GM12878 (cell line): ENCODE data around the gene FAM114A2. TPM values are rescaled to one million over a fixed set of nuclear protein-coding genes. Genes with fewer than 3 reads are reported as not detected.

ENCODE experiments used
- ATAC-seq: fragments of 200-7000 bp; cut with Tn5 transposase; 3 replicates; pipeline ENCODE4 v1.9.1; 2020; ENCODE audit warnings: mild to moderate bottlenecking, moderate library complexity
- BruUV-seq: library from RNA; stranded (reverse); fragments of 400-500 nt; replicated peaks from 2 replicates; lab custom pipeline; 2021; lab: Mats Ljungman, UMichigan
- CTCF ChIA-PET: fragments of 300-600 bp; sonication (Branson Sonifier 250); formaldehyde crosslinking; extraction: SDS; loops from one replicate; lab custom pipeline; 2021; ENCODE audit warnings: inconsistent platforms; lab: Yijun Ruan, JAX
- POLR2A ChIA-PET: fragments of 350-600 bp; formaldehyde crosslinking; extraction: SDS; loops from one replicate; lab custom pipeline; 2021; ENCODE audit warnings: inconsistent platforms; lab: Charles Lee
- RAD21 ChIA-PET: fragments of 300-600 bp; sonication (Branson Sonifier 250); formaldehyde crosslinking; loops from one replicate; lab custom pipeline; 2023; ENCODE audit warnings: antibody characterized with exemption; ENCODE audit not compliant: unreplicated experiment; lab: Charles Lee
- SMC1A ChIA-PET: fragments of 300-600 bp; sonication (Branson Sonifier 250); formaldehyde crosslinking; loops from one replicate; lab custom pipeline; 2023; ENCODE audit not compliant: unreplicated experiment, uncharacterized antibody; lab: Charles Lee
- DNase-seq: peaks from one replicate; pipeline ENCODE4 v3.0.0-alpha.2; 2011; ENCODE audit warnings: low read depth, low spot score
- FAIRE-seq: peaks from 3 replicates; lab custom pipeline; 2011; peaks lifted over from hg19 to GRCh38; lab: Jason Lieb, UNC
- H2AFZ ChIP-seq: 2 replicates; pipeline ENCODE4 v1.6.0; 2011; ENCODE audit warnings: low read depth, low read length, control low read depth; ENCODE audit not compliant: control insufficient read depth
- H3K27ac ChIP-seq: 2 replicates; pipeline ENCODE4 v1.5.1; 2011; ENCODE audit warnings: control low read depth; ENCODE audit not compliant: control insufficient read depth, insufficient read depth
- H3K27me3 ChIP-seq, 2 experiments: replicated peaks in 1 of 2; 2 replicates each; pipeline versions ENCODE4 v1.6.0 to v1.6.1; 2011; ENCODE audit warnings: low read length in 1 of 2; ENCODE audit not compliant: control insufficient read depth in 2 of 2, insufficient read depth in 2 of 2
- H3K36me3 ChIP-seq, 2 experiments: 2 replicates each; pipeline ENCODE4 v1.5.1; 2011; ENCODE audit warnings: low read length in 1 of 2; ENCODE audit not compliant: control insufficient read depth in 2 of 2, insufficient read depth in 2 of 2
- H3K4me1 ChIP-seq: 2 replicates; pipeline ENCODE4 v1.6.1; 2011; ENCODE audit warnings: mild to moderate bottlenecking, low read length, moderate library complexity, mixed read lengths; ENCODE audit not compliant: control insufficient read depth, insufficient read depth
- H3K4me2 ChIP-seq: 2 replicates; pipeline ENCODE4 v1.6.0; 2011; ENCODE audit warnings: control low read depth; ENCODE audit not compliant: control insufficient read depth, insufficient read depth
- H3K4me3 ChIP-seq: fragments of 200-600 bp; sonication (generic); 2 replicates; pipeline ENCODE4 v1.5.1; 2016
- H3K79me2 ChIP-seq: 2 replicates; pipeline ENCODE4 v1.6.0; 2011; ENCODE audit warnings: low read length; ENCODE audit not compliant: control insufficient read depth, insufficient read depth
- H3K9ac ChIP-seq: 2 replicates; pipeline ENCODE4 v1.8.0; 2011; ENCODE audit warnings: low read length, control low read depth, mixed read lengths; ENCODE audit not compliant: control insufficient read depth, insufficient read depth
- H3K9me3 ChIP-seq: replicated peaks from 3 replicates; pipeline ENCODE4 v1.5.1; 2011; ENCODE audit warnings: mild to moderate bottlenecking, low read length; ENCODE audit not compliant: control insufficient read depth, insufficient read depth
- H4K20me1 ChIP-seq: 2 replicates; pipeline ENCODE4 v1.6.0; 2011; ENCODE audit not compliant: control insufficient read depth, insufficient read depth
- BHLHE40 ChIP-seq, 2 experiments: fragments of 450-650 bp in 1 of 2; IDR thresholded peaks; 2 replicates each; pipeline ENCODE4 v1.6.1; 2011 to 2017; ENCODE audit warnings: low read depth in 2 of 2, borderline replicate concordance in 1 of 2, improper control_type of control experiment in 1 of 2, low read length in 1 of 2, mild to moderate bottlenecking in 1 of 2
- CEBPB ChIP-seq, 2 experiments: fragments of 150-350 bp in 1 of 2; IDR thresholded peaks; 2 replicates each; pipeline ENCODE4 v1.6.1; 2012 to 2014; ENCODE audit warnings: low read depth in 2 of 2, low read length in 2 of 2, borderline replicate concordance in 1 of 2, inconsistent platforms in 1 of 2
- CHD4 ChIP-seq: fragments of 200-600 bp; sonication (generic); IDR thresholded peaks from 2 replicates; pipeline ENCODE4 v1.6.1; 2016; ENCODE audit warnings: mild to moderate bottlenecking
- E4F1 ChIP-seq: fragments of 450-650 bp; IDR thresholded peaks from 2 replicates; pipeline ENCODE4 v1.6.1; 2018; ENCODE audit warnings: borderline replicate concordance, mild to moderate bottlenecking; ENCODE audit not compliant: partially characterized antibody
- HDAC6 ChIP-seq: fragments of 200-600 bp; sonication (generic); IDR thresholded peaks from one replicate; pipeline ENCODE4 v1.8.0; 2017; ENCODE audit warnings: antibody characterized with exemption; ENCODE audit not compliant: unreplicated experiment
- HDGF ChIP-seq: fragments of 450-650 bp; IDR thresholded peaks from 2 replicates; pipeline ENCODE4 v1.6.1; 2016; ENCODE audit warnings: antibody characterized with exemption
- NRF1 ChIP-seq: conservative IDR thresholded peaks from 2 replicates; pipeline ENCODE4 v1.6.1; 2011; ENCODE audit warnings: mild to moderate bottlenecking, low read depth, low read length, improper control_type of control experiment
- PKNOX1 ChIP-seq: fragments of 450-650 bp; IDR thresholded peaks from 2 replicates; pipeline ENCODE4 v1.6.1; 2016; ENCODE audit warnings: mild to moderate bottlenecking
- POLR2A ChIP-seq: IDR thresholded peaks from 2 replicates; pipeline ENCODE4 v1.6.1; 2011; ENCODE audit warnings: low read depth, mild to moderate bottlenecking, low read length
- SKIL ChIP-seq: fragments of 450-650 bp; IDR thresholded peaks from 2 replicates; pipeline ENCODE4 v1.6.1; 2017; ENCODE audit warnings: mild to moderate bottlenecking, low read depth, inconsistent platforms; ENCODE audit not compliant: poor library complexity, severe bottlenecking
- SPI1 ChIP-seq: IDR thresholded peaks from 2 replicates; pipeline ENCODE4 v1.6.1; 2011; ENCODE audit warnings: low read depth, mild to moderate bottlenecking, low read length, moderate library complexity, borderline replicate concordance; ENCODE audit not compliant: insufficient read depth
- STAT1 ChIP-seq: fragments of 450-650 bp; conservative IDR thresholded peaks from 2 replicates; pipeline ENCODE4 v1.6.1; 2014; ENCODE audit warnings: antibody characterized with exemption, mild to moderate bottlenecking
- TARDBP ChIP-seq: IDR thresholded peaks from 2 replicates; pipeline ENCODE4 v1.6.1; 2016; ENCODE audit warnings: borderline replicate concordance
- TCF3 ChIP-seq: IDR thresholded peaks from 2 replicates; pipeline ENCODE4 v1.6.1; 2012; ENCODE audit warnings: low read depth, mild to moderate bottlenecking, low read length, borderline replicate concordance; ENCODE audit not compliant: insufficient read depth
- ZBTB4 ChIP-seq: fragments of 450-650 bp; formaldehyde crosslinking; IDR thresholded peaks from 2 replicates; pipeline ENCODE4 v1.4.0; 2022; ENCODE audit warnings: mild to moderate bottlenecking, moderate library complexity
- ZSCAN29 ChIP-seq: fragments of 450-650 bp; IDR thresholded peaks from 2 replicates; pipeline ENCODE4 v1.6.1; 2017; ENCODE audit warnings: mild to moderate bottlenecking, moderate library complexity
- whole genome bisulfite sequencing: methylation state at CpG from one replicate; pipeline ENCODE4 v1.1.6; 2016; ENCODE audit warnings: low lambda C conversion rate; ENCODE audit not compliant: insufficient replicate concordance, insufficient coverage; ENCODE audit errors: missing lambda C conversion rate; 5-methylcytosine and 5-hydroxymethylcytosine counted together
- in situ Hi-C: fragments of 300-500 bp; cut with MboI; formaldehyde crosslinking; loops from 9 replicates; pipeline ENCODE4 v1.14.3; 2018; ENCODE audit warnings: mixed read lengths
- intact Hi-C: fragments of 100-400 bp; cut with micrococcal nuclease; formaldehyde crosslinking; loops from one replicate; pipeline ENCODE4 v1.14.2; 2022; ENCODE audit not compliant: unreplicated experiment
- polyA plus RNA-seq, 11 experiments: library from polyadenylated mRNA; depleted of rRNA in 4 of 11; unstranded in 6 of 11; stranded (reverse) in 5 of 11; fragments of >200 nt; fragmentation: Nextera tagmentation in 4 of 11; fragmentation: Illumina TruSeq in 1 of 11; extraction: Ambion mirVana in 4 of 11; extraction: Trizol in 1 of 11; gene quantifications; 1 replicate in 1 of 11; 2 replicates in 10 of 11; pipeline versions ENCODE4 v1.2.1 to v1.2.3, GENCODE V29; 2011 to 2016; ENCODE audit warnings: inconsistent platforms in 2 of 11, missing spikeins in 2 of 11, low read depth in 1 of 11
- total RNA-seq, 4 experiments: library from RNA; depleted of rRNA in 3 of 4; stranded (reverse); fragments of >200 nt in 3 of 4; fragmentation: Illumina TruSeq in 1 of 4; extraction: Trizol in 1 of 4; gene quantifications; 2 replicates each; pipeline versions ENCODE4 v1.2.1 to v1.2.3, GENCODE V29; 2013 to 2021

The FAM114A2 gene
- total and polyA plus RNA-seq, 10 of the 15 experiments (the other 5 are each of a cell fraction or from before 2014, with no cell fraction given): 16.8 to 32.8 (median 24.3) TPM

- Histone ChIP-seq H4K20me1 (no peaks in the 10 kb centered on the region), H3K79me2 (no peaks in the 10 kb centered on the region), H2AFZ (no peak overlapping the region), H3K27ac (no peak overlapping the region), H3K4me1 (no peaks in the 10 kb centered on the region), H3K9ac (no peak overlapping the region), H3K9me3 (no peaks in the 10 kb centered on the region), H3K4me2 (no peak overlapping the region), H3K27me3 (0 out of 4 replicates have a peak, but pooled peaks cover 0 to 2% of the 10 kb centered on the region in 2 experiments), H3K4me3 (no peak overlapping the region), H3K36me3 (no peaks in the 10 kb centered on the region)
- RAD21 ChIA-PET: no interaction called here
- ATAC-seq (no peak), FAIRE-seq (no peak), DNase-seq (no peak)
- SMC1A ChIA-PET: interaction anchor here (1.2 kb wide), 1 partner anchor 116 kb away, joined by 3 read pairs; no protein-coding TSS in a partner anchor
- no TSS peak for BruUV-seq
- POLR2A ChIA-PET: no interaction called here
- WGBS: 62% methylated on average over 2 of the region's 2 CpGs
- CTCF ChIA-PET: interaction anchor here (0.9 to 1.4 kb wide), 3 partner anchors 9 to 132 kb away, joined by 3 to 6 read pairs (median 3); no protein-coding TSS in a partner anchor
- in situ Hi-C loops (no loop called here), intact Hi-C loops (no loop called here)
- TF ChIP-seq BHLHE40 (IDR thresholded peaks at IDR 0.05; ENCODE audit: borderline replicate concordance in 1 of 2, low read depth in 2 of 2, low read length in 1 of 2) (no peak), NRF1 (no peak), PKNOX1 (no peak), POLR2A (no peak), STAT1 (no peak), HDAC6 (no peak), SKIL (no peak), ZBTB4 (CRISPR knock-in tag) (no peak), CHD4 (no peak), ZSCAN29 (no peak), E4F1 (no peak), CEBPB (IDR thresholded peaks at IDR 0.05; ENCODE audit: borderline replicate concordance in 1 of 2, low read depth in 2 of 2, low read length in 2 of 2) (no peak), HDGF (no peak), TCF3 (no peak), TARDBP (no peak), SPI1 (no peak)
Observed at GRCh38 chr5:154081246-154081645, 42.5 kb upstream of the FAM114A2 start.
